Breast epithelium (tissue), 3 donors: ENCODE data around the gene CACNA2D3.

Experiments
- CTCF ChIP-seq, 3 donors: fragments of 450-650 bp; IDR thresholded peaks; one replicate each; pipeline ENCODE4 v1.5.1; 2016 to 2017; ENCODE audit warnings: antibody characterized with exemption in 3 of 3, mild to moderate bottlenecking in 3 of 3, moderate library complexity in 3 of 3
- POLR2A ChIP-seq: fragments of 450-650 bp; IDR thresholded peaks from one replicate; pipeline ENCODE4 v1.6.1; 2016; ENCODE audit warnings: antibody characterized with exemption, mild to moderate bottlenecking, moderate library complexity
- POLR2AphosphoS5 ChIP-seq, 3 donors: sonication (generic); formaldehyde crosslinking; IDR thresholded peaks; one replicate each; pipeline ENCODE4 v1.6.1; 2017; ENCODE audit warnings: antibody characterized with exemption in 3 of 3

- TF ChIP-seq CTCF (IDR thresholded peaks at IDR 0.05) (no peak), POLR2AphosphoS5 (IDR thresholded peaks at IDR 0.05) (no peak), POLR2A (no peak)
Observed at GRCh38 chr3:54772746-54773145, 650.4 kb downstream of the CACNA2D3 start.
